ENCODE measurements around the gene PDC. TPM values are rescaled to one million over a fixed set of nuclear protein-coding genes. Genes with fewer than 3 reads are reported as not detected.

PDC gene
- not detected in 2 replicates for total RNA-seq

GRCh38 chr1:186461014-186461413, at the start of gene PDC:
PDC (minus strand) TSS chr1:186461114; CDS start chr1:186449459, 11,655 bp downstream.

Other genes starting within 250 kb of the PDC start
- gene PRG4, start 164.8 kb downstream of the PDC start, total RNA-seq: under 0.01 TPM in 1 of 2 replicates, not detected in the other
- 48.6 and 115 TPM in 2 replicates for gene TPR, start 85.9 kb downstream of the PDC start, total RNA-seq
- 10.4 and 25.6 TPM in 2 replicates for gene ODR4, start 85.3 kb downstream of the PDC start, total RNA-seq
- 1.1 and 9.0 TPM in 2 replicates for gene PTGS2, start 219.3 kb upstream of the PDC start, total RNA-seq

Measured in bladder microvascular endothelial cell (primary cell).